HepG2 (cell line): ENCODE measurements around the gene TCFL5. TPM values are rescaled to one million over a fixed set of nuclear protein-coding genes. Genes with fewer than 3 reads are reported as not detected.
A peak's percentile ranks its signal among the peaks of the same experiment; 100 is the strongest.

Experiments used
- ARID2 ChIP-seq: sonication (generic); formaldehyde crosslinking; IDR thresholded peaks from 2 replicates; pipeline ENCODE4 v1.8.1; 2022; ENCODE audit warnings: mild to moderate bottlenecking, missing genetic modification reagents, borderline replicate concordance
- BORCS8-MEF2B ChIP-seq: sonication (generic); formaldehyde crosslinking; IDR thresholded peaks from 2 replicates; pipeline ENCODE4 v1.8.0; 2022; ENCODE audit warnings: mild to moderate bottlenecking, missing genetic modification reagents
- E2F5 ChIP-seq: sonication (generic); formaldehyde crosslinking; conservative IDR thresholded peaks from 2 replicates; pipeline ENCODE4 v1.4.0; 2020; ENCODE audit warnings: missing genetic modification reagents
- ETS1 ChIP-seq: sonication (generic); formaldehyde crosslinking; IDR thresholded peaks from 2 replicates; pipeline ENCODE4 v1.4.0; 2020; ENCODE audit warnings: missing genetic modification reagents
- FOXK2 ChIP-seq: fragments of 450-650 bp; IDR thresholded peaks from 2 replicates; pipeline ENCODE4 v1.6.1; 2016
- HNRNPH1 ChIP-seq: fragments of 200-400 bp; formaldehyde crosslinking; optimal IDR thresholded peaks from 2 replicates; pipeline ENCODE3; 2017; ENCODE audit warnings: mild to moderate bottlenecking, low read depth, low read length
- MEIS2 ChIP-seq: sonication (generic); formaldehyde crosslinking; IDR thresholded peaks from 2 replicates; pipeline ENCODE4 v1.9.0; 2021; ENCODE audit warnings: mild to moderate bottlenecking, missing genetic modification reagents
- MLLT10 ChIP-seq: sonication (generic); formaldehyde crosslinking; IDR thresholded peaks from 2 replicates; pipeline ENCODE4 v1.4.0; 2020; ENCODE audit warnings: missing genetic modification reagents
- NFIB ChIP-seq: sonication (generic); formaldehyde crosslinking; IDR thresholded peaks from 2 replicates; pipeline ENCODE4 v1.9.0; 2021; ENCODE audit warnings: missing genetic modification reagents, mild to moderate bottlenecking, borderline replicate concordance
- RNF2 ChIP-seq: fragments of 450-650 bp; conservative IDR thresholded peaks from 2 replicates; pipeline ENCODE4 v1.6.1; 2016; ENCODE audit warnings: low read depth
- ZBTB14 ChIP-seq: sonication (generic); formaldehyde crosslinking; IDR thresholded peaks from 2 replicates; pipeline ENCODE4 v1.4.0; 2020; ENCODE audit warnings: missing genetic modification reagents
- ZBTB38 ChIP-seq: sonication (generic); formaldehyde crosslinking; IDR thresholded peaks from 2 replicates; pipeline ENCODE4 v1.5.1; 2020; ENCODE audit warnings: mild to moderate bottlenecking, missing genetic modification reagents
- ZMAT3 ChIP-seq: sonication (generic); formaldehyde crosslinking; conservative IDR thresholded peaks from 2 replicates; pipeline ENCODE4 v1.7.0; 2021; ENCODE audit warnings: missing genetic modification reagents
- ZNF430 ChIP-seq: sonication (generic); formaldehyde crosslinking; IDR thresholded peaks from 2 replicates; pipeline ENCODE4 v1.9.0; 2021; ENCODE audit warnings: mild to moderate bottlenecking, missing genetic modification reagents
- polyA plus RNA-seq, 8 experiments: library from polyadenylated mRNA; depleted of rRNA in 3 of 8; stranded (reverse) in 7 of 8; unstranded in 1 of 8; fragments of >200 nt; fragmentation: Illumina TruSeq in 4 of 8; extraction: Trizol in 4 of 8; gene quantifications; 2 replicates each; pipeline versions ENCODE4 v1.2.1 to v1.2.3, GENCODE V29; 2011 to 2016; ENCODE audit warnings: low read depth in 4 of 8, missing spikeins in 1 of 8, mixed read lengths in 1 of 8; ENCODE audit not compliant: insufficient read depth in 1 of 8
- total RNA-seq, 5 experiments: library from RNA; depleted of rRNA; stranded (reverse); fragments of >200 nt; fragmentation: Illumina TruSeq; extraction: Trizol; gene quantifications; 2 replicates each; pipeline ENCODE4 v1.2.3, GENCODE V29; 2016; ENCODE audit warnings: low read depth in 1 of 5
- TF ChIP-seq, protein P1 (sequence below): sonication (generic); formaldehyde crosslinking; IDR thresholded peaks from 2 replicates; pipeline ENCODE4 v1.4.0; 2020; ENCODE audit warnings: missing genetic modification reagents
- TF ChIP-seq, protein P2 (sequence below): sonication (generic); formaldehyde crosslinking; IDR thresholded peaks from 2 replicates; pipeline ENCODE4 v1.5.1; 2020; ENCODE audit warnings: mild to moderate bottlenecking, missing genetic modification reagents, moderate library complexity
- TF ChIP-seq, protein P3 (sequence below): sonication (generic); formaldehyde crosslinking; IDR thresholded peaks from 2 replicates; pipeline ENCODE4 v1.8.1; 2023; ENCODE audit warnings: mild to moderate bottlenecking, missing genetic modification reagents

TCFL5 gene
- total and polyA plus RNA-seq, 2 of the 13 experiments (the other 11 are each of a cell fraction or from before 2014, with no cell fraction given) = 14.8 to 20.0 TPM

DNA sequence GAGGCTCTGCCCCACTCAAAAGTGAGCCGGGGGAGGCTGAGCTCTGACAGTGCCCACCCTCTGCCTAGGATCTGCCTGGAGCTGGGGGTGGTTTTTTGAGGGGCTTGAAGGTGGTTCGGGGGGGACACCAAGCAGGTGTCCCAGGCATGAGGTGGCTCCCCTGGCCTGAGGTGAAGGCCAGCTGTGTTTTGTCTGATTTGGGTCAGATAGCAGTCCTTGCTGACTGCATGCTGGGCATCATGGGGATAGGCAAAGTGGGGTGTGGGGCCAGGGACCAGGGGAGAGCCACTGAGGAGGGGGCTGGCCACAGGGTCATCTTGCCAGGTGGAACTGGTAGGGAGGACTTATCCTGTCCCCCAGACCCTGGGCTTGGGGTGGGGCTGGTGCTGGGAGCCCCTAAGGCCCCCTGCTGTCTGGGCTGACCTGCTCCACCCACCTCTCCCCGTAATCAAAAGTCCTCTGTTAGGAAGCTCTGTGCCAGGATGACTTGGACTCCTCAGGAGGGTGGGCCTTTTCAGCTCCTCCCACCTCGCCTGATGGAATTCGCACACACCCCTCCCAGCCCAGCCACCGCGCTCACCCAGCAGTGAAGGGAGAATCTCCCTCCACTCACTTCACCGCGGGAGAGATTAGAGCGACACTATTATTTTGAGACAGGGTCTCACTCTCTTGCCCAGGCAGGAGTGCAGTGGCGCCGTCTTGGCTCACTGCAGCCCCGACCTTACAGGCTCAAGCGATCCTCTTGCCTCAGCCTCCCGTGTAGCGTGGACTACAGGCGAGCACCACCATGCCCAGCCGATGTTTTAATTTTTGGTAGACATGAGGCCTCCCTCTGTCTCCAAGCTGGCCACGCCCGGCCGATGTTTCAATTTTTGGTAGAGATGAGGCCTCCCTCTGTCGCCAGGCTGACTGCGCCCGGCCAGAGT, 46.3 kb downstream of the TCFL5 start (continued):
- TF ChIP-seq ZBTB14 (CRISPR knock-in tag) = 0 out of 2 replicates have a peak, but pooled peaks have one; percentile 15
- TF ChIP-seq E2F5 = no peak; the same call in 1 of the 2 replicates
- peak; percentile 12; the same call in 1 of the 2 replicates for TF ChIP-seq ZBTB38
- TF ChIP-seq FOXK2 = no peak
- TF ChIP-seq ZMAT3 = no peak
- no peak for TF ChIP-seq ARID2 (CRISPR knock-in tag)
- TF ChIP-seq BORCS8-MEF2B (CRISPR knock-in tag) = peak; percentile 52; the same call in 1 of the 2 replicates
- no peak for TF ChIP-seq ZNF430 (CRISPR knock-in tag)
- TF ChIP-seq, protein P1, sequence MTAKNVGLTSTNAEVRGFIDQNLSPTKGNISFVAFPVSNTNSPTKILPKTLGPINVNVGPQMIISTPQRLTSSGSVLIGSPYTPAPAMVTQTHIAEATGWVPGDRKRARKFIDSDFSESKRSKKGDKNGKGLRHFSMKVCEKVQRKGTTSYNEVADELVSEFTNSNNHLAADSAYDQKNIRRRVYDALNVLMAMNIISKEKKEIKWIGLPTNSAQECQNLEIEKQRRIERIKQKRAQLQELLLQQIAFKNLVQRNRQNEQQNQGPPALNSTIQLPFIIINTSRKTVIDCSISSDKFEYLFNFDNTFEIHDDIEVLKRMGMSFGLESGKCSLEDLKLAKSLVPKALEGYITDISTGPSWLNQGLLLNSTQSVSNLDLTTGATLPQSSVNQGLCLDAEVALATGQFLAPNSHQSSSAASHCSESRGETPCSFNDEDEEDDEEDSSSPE = no peak
- TF ChIP-seq ETS1 (CRISPR knock-in tag) = 0 out of 2 replicates have a peak, but pooled peaks have one; percentile 26
- TF ChIP-seq, protein P2, sequence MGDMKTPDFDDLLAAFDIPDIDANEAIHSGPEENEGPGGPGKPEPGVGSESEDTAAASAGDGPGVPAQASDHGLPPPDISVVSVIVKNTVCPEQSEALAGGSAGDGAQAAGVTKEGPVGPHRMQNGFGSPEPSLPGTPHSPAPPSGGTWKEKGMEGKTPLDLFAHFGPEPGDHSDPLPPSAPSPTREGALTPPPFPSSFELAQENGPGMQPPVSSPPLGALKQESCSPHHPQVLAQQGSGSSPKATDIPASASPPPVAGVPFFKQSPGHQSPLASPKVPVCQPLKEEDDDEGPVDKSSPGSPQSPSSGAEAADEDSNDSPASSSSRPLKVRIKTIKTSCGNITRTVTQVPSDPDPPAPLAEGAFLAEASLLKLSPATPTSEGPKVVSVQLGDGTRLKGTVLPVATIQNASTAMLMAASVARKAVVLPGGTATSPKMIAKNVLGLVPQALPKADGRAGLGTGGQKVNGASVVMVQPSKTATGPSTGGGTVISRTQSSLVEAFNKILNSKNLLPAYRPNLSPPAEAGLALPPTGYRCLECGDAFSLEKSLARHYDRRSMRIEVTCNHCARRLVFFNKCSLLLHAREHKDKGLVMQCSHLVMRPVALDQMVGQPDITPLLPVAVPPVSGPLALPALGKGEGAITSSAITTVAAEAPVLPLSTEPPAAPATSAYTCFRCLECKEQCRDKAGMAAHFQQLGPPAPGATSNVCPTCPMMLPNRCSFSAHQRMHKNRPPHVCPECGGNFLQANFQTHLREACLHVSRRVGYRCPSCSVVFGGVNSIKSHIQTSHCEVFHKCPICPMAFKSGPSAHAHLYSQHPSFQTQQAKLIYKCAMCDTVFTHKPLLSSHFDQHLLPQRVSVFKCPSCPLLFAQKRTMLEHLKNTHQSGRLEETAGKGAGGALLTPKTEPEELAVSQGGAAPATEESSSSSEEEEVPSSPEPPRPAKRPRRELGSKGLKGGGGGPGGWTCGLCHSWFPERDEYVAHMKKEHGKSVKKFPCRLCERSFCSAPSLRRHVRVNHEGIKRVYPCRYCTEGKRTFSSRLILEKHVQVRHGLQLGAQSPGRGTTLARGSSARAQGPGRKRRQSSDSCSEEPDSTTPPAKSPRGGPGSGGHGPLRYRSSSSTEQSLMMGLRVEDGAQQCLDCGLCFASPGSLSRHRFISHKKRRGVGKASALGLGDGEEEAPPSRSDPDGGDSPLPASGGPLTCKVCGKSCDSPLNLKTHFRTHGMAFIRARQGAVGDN (CRISPR knock-in tag) = no peak
- TF ChIP-seq RNF2 = no peak
- no peak; the same call in 1 of the 2 replicates for TF ChIP-seq MEIS2 (CRISPR knock-in tag)
- no peak for TF ChIP-seq NFIB (CRISPR knock-in tag)
- TF ChIP-seq MLLT10 = no peak
- TF ChIP-seq, protein P3, sequence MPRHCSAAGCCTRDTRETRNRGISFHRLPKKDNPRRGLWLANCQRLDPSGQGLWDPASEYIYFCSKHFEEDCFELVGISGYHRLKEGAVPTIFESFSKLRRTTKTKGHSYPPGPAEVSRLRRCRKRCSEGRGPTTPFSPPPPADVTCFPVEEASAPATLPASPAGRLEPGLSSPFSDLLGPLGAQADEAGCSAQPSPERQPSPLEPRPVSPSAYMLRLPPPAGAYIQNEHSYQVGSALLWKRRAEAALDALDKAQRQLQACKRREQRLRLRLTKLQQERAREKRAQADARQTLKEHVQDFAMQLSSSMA (CRISPR knock-in tag) = peak; percentile 48; the same call in 1 of the 2 replicates
- no peak for TF ChIP-seq HNRNPH1
